ENCODE results near the gene JTB.

GRCh38 chr1:153928245-153928644 is 49.2 kb downstream of the JTB start:
- no peak for TF ChIP-seq CTCF (IDR thresholded peaks at IDR 0.05)
- no peak for TF ChIP-seq POLR2A (IDR thresholded peaks at IDR 0.05)
- no peak for TF ChIP-seq POLR2AphosphoS5 (IDR thresholded peaks at IDR 0.05)

Measured in transverse colon (tissue), 4 donors.